Fibroblast of skin of right quadriceps (primary cell): ENCODE data around the gene RNF144B.
A peak's percentile ranks its signal among the peaks of the same experiment; 100 is the strongest.

Source experiments
- DNase-seq: peaks from one replicate; pipeline ENCODE4 v3.0.0-alpha.2; 2013

Gene RNF144B

GRCh38 chr6:18492972-18493371, 105.8 kb downstream of the RNF144B start:
- DNase-seq, result no peak

GRCh38 chr6:18493382-18493891, 106.3 kb downstream of the RNF144B start:
- DNase-seq, result no peak

DNA sequence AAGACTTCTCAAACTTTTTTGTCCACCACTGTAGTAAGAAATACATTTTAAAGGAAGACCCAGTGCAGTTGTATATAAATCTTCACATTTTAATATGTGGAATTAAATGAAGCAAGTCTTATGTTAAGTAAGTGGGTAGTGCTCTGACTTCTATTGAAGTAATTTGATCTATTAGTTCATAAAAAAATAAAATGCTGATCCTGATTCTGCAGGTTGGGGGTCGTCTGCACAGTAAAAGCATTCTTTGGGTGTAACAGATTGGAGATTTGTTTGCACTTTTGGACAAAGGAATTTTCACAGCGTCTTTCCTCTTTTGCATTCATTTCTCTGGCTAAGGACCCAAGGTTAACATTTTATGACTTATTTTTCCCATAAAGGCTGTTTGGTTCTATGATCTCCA, 106.8 kb downstream of the RNF144B start:
- DNase-seq, result no peak

GRCh38 chr6:18495236-18495635, 108.1 kb downstream of the RNF144B start:
- DNase-seq, result no peak

DNA sequence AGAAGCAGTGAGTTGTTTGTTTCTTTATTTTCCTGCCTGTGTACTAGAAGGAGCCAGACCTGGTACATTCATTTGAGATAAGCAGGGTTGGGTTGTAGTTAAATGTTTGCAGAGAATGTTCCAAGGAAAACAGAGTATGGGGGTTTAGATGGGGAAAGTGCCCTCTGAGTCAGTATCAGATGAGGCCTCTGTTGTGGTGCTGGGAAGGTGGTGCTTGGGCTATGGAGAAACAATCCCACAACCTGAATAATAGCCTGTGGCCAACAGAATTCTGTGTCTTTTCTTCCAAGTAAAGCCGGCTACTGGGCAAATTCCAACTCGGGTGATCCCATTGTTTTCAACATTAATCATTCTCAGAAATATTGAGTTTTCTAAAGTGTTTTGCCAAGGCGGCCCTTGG, 109.3 kb downstream of the RNF144B start:
- DNase-seq, result no peak

- DNase-seq, result no peak
Observed at GRCh38 chr6:18497006-18497405, 109.9 kb downstream of the RNF144B start.

GRCh38 chr6:18498408-18498807, 111.3 kb downstream of the RNF144B start:
- no peak for DNase-seq

GRCh38 chr6:18500921-18501662, 113.9 kb downstream of the RNF144B start:
- DNase-seq, result no peak

DNA sequence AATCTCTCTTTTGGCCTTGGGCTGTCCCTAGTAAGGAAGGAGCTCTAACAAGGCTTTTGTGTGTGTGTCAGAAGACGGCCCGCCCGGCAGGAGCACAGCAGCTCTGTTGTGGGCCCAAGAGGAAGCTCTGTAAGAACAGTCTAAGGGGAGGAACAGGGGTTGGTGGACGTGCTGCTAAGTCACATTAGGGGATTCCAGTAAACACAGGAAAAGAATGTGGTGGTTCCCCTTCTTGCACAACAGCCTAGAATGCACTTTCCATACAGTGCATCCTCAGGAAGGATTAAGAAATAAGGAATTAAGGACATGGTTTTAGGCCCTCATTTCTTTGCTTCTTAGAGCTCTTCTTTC, 114.5 kb downstream of the RNF144B start:
- DNase-seq, result peak; percentile 86

GRCh38 chr6:18503206-18503592, 116.0 kb downstream of the RNF144B start:
- DNase-seq, result no peak

GRCh38 chr6:18503593-18504231, 116.6 kb downstream of the RNF144B start:
- DNase-seq, result peak; percentile 79

GRCh38 chr6:18504232-18504596, 117.1 kb downstream of the RNF144B start:
- DNase-seq, result no peak

DNA sequence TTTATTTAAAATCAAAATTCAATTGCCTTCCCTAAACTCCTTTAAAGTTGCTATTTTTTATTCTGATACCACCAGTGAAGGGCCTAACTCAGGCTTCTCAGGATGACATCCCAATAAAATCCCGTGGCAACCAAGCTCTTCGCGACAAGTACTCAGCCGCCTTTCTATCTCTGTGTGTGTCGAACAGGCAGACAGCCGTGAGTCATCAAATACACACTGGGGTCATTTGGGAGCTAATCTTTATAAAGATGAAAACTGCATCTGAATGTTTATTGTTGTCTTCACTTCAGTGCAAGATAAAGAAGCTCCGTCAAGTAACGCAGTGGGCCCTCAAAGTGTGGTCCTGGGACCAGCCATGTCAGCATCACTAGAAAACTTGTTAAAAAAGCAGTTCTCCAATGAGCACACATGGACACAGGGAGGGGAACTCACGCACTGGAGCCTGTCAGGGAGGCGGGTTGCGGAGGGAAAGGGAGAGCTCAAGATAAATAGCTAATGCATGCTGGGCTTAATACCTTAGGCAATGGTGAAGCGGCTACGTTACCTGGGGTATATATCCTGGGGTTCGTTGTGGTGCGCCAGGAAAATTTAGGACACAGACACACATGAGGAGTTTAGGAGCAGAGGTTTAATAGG, 119.3 kb downstream of the RNF144B start:
- DNase-seq, result peak; percentile 30

DNA sequence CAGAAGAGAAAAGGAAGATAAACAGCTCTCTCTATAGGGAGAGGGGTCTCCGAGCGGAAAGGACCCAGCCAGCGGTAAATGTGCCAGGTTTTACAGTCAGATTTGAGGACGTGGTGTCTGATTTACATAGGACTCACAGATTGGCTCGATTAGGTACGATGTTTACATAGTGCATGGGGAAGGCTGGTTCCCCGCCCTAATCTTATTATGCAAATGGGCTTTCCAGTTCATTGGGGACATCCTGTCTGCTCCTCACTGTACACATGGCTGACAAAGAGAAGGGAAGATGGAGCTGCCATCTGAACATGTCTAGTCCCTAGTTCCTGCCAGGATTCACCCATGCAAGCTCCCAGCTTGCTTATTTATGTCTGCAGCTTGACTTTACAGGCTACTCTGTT, 119.9 kb downstream of the RNF144B start:
- no peak for DNase-seq

- peak; percentile 65 for DNase-seq
Observed at GRCh38 chr6:18507561-18507960, 120.4 kb downstream of the RNF144B start.

- peak; percentile 10 for DNase-seq
Observed at GRCh38 chr6:18509871-18510643, 122.9 kb downstream of the RNF144B start.

DNA sequence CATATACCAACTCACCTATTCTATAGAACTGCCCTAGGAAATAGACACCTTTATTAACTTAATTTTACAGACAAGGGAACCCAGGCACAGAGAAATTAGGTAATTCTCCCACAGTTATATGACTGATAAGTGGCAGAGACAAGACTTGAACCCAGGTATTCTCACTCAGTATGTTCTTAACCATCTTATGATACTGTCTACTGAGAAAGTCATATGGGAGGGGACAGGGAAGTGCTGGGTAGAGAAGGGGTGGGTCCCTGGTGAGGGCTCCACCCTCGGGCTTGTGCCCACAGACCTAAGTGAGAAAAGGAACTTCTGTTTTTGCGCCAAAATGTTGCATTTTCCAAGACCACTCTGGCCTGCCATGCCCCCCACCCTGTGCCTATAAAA, 123.5 kb downstream of the RNF144B start:
- DNase-seq, result no peak

GRCh38 chr6:18511211-18511610, 124.1 kb downstream of the RNF144B start:
- DNase-seq, result no peak

- no peak for DNase-seq
Observed at GRCh38 chr6:18513253-18513798, 126.2 kb downstream of the RNF144B start.

DNA sequence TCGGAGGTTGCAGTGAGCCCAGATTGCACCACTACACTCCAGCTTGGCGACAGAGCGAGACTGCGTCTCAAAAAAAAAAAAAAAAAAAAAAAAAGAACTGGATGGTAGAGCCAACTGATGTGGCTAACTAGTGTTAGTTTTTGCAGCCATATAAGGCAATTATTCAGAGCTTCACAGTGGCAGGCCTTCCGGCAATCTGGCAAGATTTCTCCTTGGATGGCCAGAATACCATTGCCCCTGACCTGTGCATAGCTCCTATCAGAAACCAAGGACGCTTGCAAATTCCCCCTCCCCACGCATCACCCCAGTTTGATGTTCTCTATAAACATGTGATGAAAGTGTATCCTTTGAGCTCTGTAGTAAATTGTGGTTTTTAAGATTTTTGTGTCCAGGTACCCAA, 127.0 kb downstream of the RNF144B start:
- DNase-seq, result no peak

- no peak for DNase-seq
Observed at GRCh38 chr6:18515767-18516166, 128.6 kb downstream of the RNF144B start.
